Activated T-cell treated with anti-CD3 and anti-CD28 coated beads, Interleukin-2, amount 50 U/mL, for 1 hour (primary cell): Measurements from ENCODE around the gene FBXO3.
"Not testable (repeated sequence)": the region's sequence is repeated elsewhere in the genome, so short reads cannot be mapped to it uniquely, and the experiment has no call there.

Source experiments
- DNase-seq: peaks from one replicate; pipeline ENCODE4 v3.0.0-alpha.2; 2020

The FBXO3 gene

GRCh38 chr11:33725496-33725895, 48.8 kb downstream of the FBXO3 start:
- no peak for DNase-seq

GRCh38 chr11:33724644-33725035, 49.7 kb downstream of the FBXO3 start:
- no peak for DNase-seq

GRCh38 chr11:33723238-33723881, 51.0 kb downstream of the FBXO3 start:
- no peak for DNase-seq

- no peak for DNase-seq
These were observed 51.6 kb downstream of the FBXO3 start for GRCh38 chr11:33722590-33723234.

GRCh38 chr11:33721984-33722383, 52.3 kb downstream of the FBXO3 start:
- no peak for DNase-seq

GRCh38 chr11:33721426-33721825, 52.9 kb downstream of the FBXO3 start:
- no peak for DNase-seq

- DNase-seq: no peak
These were observed 54.7 kb downstream of the FBXO3 start for GRCh38 chr11:33719587-33719986.

GRCh38 chr11:33718440-33718839, 55.9 kb downstream of the FBXO3 start:
- DNase-seq: no peak

- DNase-seq: no peak
These were observed 58.1 kb downstream of the FBXO3 start for GRCh38 chr11:33716243-33716642.

- no peak for DNase-seq
These were observed 60.4 kb downstream of the FBXO3 start for GRCh38 chr11:33713856-33714398.

- no peak for DNase-seq
These were observed 61.0 kb downstream of the FBXO3 start for GRCh38 chr11:33713151-33713855.

GRCh38 chr11:33712436-33712835, 61.9 kb downstream of the FBXO3 start:
- no peak for DNase-seq

- DNase-seq: no peak
These were observed 64.9 kb downstream of the FBXO3 start for GRCh38 chr11:33709466-33709865.

GRCh38 chr11:33708985-33709384, 65.3 kb downstream of the FBXO3 start:
- DNase-seq: no peak

GRCh38 chr11:33707831-33708230, 66.5 kb downstream of the FBXO3 start:
- DNase-seq: not testable (repeated sequence)

GRCh38 chr11:33706966-33707365, 67.4 kb downstream of the FBXO3 start:
- DNase-seq: no peak

GRCh38 chr11:33706546-33706945, 67.8 kb downstream of the FBXO3 start:
- no peak for DNase-seq

- no peak for DNase-seq
These were observed 69.9 kb downstream of the FBXO3 start for GRCh38 chr11:33704240-33705002.

- DNase-seq: no peak
These were observed 70.5 kb downstream of the FBXO3 start for GRCh38 chr11:33703788-33704187.

- DNase-seq: no peak
These were observed 71.1 kb downstream of the FBXO3 start for GRCh38 chr11:33703234-33703633.

- DNase-seq: no peak
These were observed 72.8 kb downstream of the FBXO3 start for GRCh38 chr11:33701302-33702230.
